Muscle of leg (tissue), 11 donors: ENCODE results near the gene FXYD3. TPM values are rescaled to one million over a fixed set of nuclear protein-coding genes. Genes with fewer than 3 reads are reported as not detected.

Source experiments
- DNase-seq: peaks from one replicate; pipeline ENCODE4 v3.0.0; 2013
- H3K27ac ChIP-seq: one replicate; pipeline ENCODE4 v1.5.1; 2013; ENCODE audit warnings: mild to moderate bottlenecking, low read length, control low read depth
- H3K27me3 ChIP-seq: one replicate; pipeline ENCODE4 v1.6.1; 2013; ENCODE audit warnings: low read length; ENCODE audit not compliant: control insufficient read depth, insufficient read depth
- H3K36me3 ChIP-seq: one replicate; pipeline ENCODE4 v1.6.1; 2013; ENCODE audit warnings: low read length; ENCODE audit not compliant: control insufficient read depth, insufficient read depth
- H3K4me1 ChIP-seq: one replicate; pipeline ENCODE4 v1.6.1; 2013; ENCODE audit warnings: low read length; ENCODE audit not compliant: control insufficient read depth, insufficient read depth
- H3K4me3 ChIP-seq: one replicate; pipeline ENCODE4 v1.5.1; 2013; ENCODE audit warnings: low read length, control low read depth
- H3K9me3 ChIP-seq: replicated peaks from 2 replicates; pipeline ENCODE4 v1.6.1; 2013; ENCODE audit warnings: low read depth, low read length; ENCODE audit not compliant: control insufficient read depth
- WGBS: methylation state at CpG from one replicate; pipeline ENCODE4 v1.1.5; 2013; ENCODE audit warnings: missing lambda C conversion rate; ENCODE audit not compliant: insufficient coverage; 5-methylcytosine and 5-hydroxymethylcytosine counted together
- polyA plus RNA-seq, 8 donors: library from polyadenylated mRNA; unstranded; fragments of 120-200 nt; gene quantifications; one replicate each; pipeline versions ENCODE4 v1.2.1 to v1.2.3, GENCODE V29; 2013; ENCODE audit warnings: inconsistent platforms in 1 of 8, low replicate concordance in 1 of 8; ENCODE audit not compliant: insufficient read length in 8 of 8, insufficient read depth in 1 of 8
- total RNA-seq: library from RNA; stranded (reverse); fragments of 120-200 nt; gene quantifications from one replicate; pipeline ENCODE4 v1.2.4, GENCODE V29; 2013

The FXYD3 gene
- total and polyA plus RNA-seq, 9 donors = 0.31 to 9.3 (median 0.62) TPM; not detected in 1

GRCh38 chr19:35141837-35142605 is 26.4 kb downstream of the FXYD3 start:
- no peak overlapping the region for H3K27ac ChIP-seq
- peak; percentile 39 for DNase-seq
- H3K9me3 ChIP-seq = no peaks in the 10 kb centered on the region
- H3K36me3 ChIP-seq = peaks cover 5% of the 10 kb centered on the region
- peaks cover 29% of the 10 kb centered on the region for H3K27me3 ChIP-seq
- H3K4me1 ChIP-seq = peaks cover 55% of the 10 kb centered on the region
- 0% methylated on average over 2 of the region's 21 CpGs for WGBS
- no peak overlapping the region for H3K4me3 ChIP-seq

DNA sequence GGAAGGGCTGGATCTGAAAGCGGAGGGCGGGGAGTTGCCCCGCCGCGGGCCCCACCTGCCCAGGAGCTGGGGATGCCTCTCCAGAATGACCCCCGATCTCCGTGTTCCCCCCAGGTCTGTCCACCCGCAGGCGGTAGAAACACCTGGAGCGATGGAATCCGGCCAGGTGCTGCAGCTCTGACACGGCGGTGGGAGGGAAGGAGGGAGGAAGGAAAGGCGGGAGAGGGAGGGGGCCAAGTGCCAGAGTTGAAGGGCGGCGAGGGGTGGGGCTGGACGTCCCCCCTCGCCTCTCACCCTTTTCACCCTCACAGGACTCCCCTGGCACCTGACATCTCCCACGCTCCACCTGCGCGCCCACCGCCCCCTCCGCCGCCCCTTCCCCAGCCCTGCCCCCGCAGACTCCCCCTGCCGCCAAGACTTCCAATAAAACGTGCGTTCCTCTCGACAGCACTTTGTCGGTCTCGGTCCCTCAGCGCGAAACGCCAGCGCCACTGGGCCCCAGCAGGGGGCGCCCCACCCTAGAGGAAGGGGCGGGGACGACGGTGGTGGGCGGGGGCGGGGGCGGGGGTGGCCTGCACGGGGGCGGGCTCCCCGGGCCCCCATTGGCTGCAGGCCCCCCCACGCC is 27.1 kb downstream of the FXYD3 start:
- Histone ChIP-seq H3K4me3 (no peak overlapping the region), H3K27ac (no peak overlapping the region), H3K36me3 (peaks cover 5% of the 10 kb centered on the region), H3K27me3 (peaks cover 29% of the 10 kb centered on the region), H3K9me3 (no peaks in the 10 kb centered on the region), H3K4me1 (peaks cover 51% of the 10 kb centered on the region)
- DNase-seq = peak; percentile 55
- WGBS = 0% methylated on average over 9 of the region's 46 CpGs

DNA sequence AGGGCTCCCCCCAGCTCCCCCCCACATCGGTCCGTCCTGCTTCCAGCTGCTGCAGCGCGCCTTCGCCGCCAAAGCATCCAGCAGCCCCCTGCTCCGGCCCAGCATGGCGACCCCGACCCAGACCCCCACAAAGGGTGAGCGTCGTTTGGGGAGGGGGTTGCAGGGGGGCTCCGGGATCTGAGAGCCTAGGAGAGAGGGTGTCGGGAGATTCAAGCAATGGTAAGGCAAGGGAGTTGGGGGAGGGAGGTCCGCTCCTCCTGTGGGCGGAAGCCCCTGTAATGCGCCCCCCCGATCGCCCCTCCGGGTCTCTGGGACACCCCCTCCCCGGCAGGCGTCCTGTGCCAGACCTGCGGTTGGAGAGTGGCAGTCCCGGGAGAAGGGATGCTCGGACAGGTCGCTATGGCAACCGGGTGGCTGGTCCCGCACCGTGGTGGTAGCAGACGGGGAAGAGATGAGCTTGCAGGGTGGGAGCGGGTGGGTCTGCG is 27.6 kb downstream of the FXYD3 start, which contains the start of gene FXYD7:
Gene FXYD7, plus strand, starts transcription at position 25 of the 485 bp plus-strand sequence. Its CDS starts 79 bp downstream, at position 104.
- H3K4me3 ChIP-seq = no peak within 1 kb of the TSS
- DNase-seq = peak; percentile 25

GRCh38 chr19:35143818-35144217 is 28.2 kb downstream of the FXYD3 start:
- no peak for DNase-seq
- WGBS = 39% methylated on average over 3 of the region's 3 CpGs
- peaks cover 29% of the 10 kb centered on the region for H3K27me3 ChIP-seq
- peaks cover 43% of the 10 kb centered on the region for H3K4me1 ChIP-seq
- no peak overlapping the region for H3K27ac ChIP-seq
- no peak overlapping the region for H3K4me3 ChIP-seq
- H3K9me3 ChIP-seq = no peaks in the 10 kb centered on the region
- peaks cover 5% of the 10 kb centered on the region for H3K36me3 ChIP-seq

More for the DNA sequence above, 27.6 kb downstream of the FXYD3 start, which contains the start of gene FXYD7:
- peaks cover 29% of the 10 kb centered on the region for H3K27me3 ChIP-seq
- H3K27ac ChIP-seq = no peak within 1 kb of the TSS
- WGBS = 7% methylated on average over 16 of the region's 31 CpGs
- peaks cover 45% of the 10 kb centered on the region for H3K4me1 ChIP-seq
- no peaks in the 10 kb centered on the region for H3K9me3 ChIP-seq
- H3K36me3 ChIP-seq = peaks cover 5% of the 10 kb centered on the region

DNA sequence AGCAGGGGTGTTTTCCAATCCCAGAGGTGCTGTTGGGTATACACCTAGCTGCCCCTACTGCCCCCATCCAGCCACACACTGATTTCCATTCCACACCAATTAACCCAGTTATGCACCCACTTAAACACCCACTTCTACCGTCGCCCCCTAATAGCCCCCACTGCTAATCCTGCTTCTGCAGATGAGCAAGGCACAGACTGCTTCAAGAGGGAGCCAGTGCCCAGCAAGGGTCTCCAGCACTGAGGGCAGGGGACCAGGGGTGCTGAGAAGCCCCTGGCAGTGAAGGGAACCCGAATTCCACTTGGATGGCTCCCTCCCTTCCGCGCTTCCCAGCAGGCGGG is 28.6 kb downstream of the FXYD3 start:
- 19% methylated on average over 2 of the region's 6 CpGs for WGBS
- Histone ChIP-seq H3K4me1 (peaks cover 42% of the 10 kb centered on the region), H3K9me3 (no peaks in the 10 kb centered on the region), H3K27me3 (peaks cover 29% of the 10 kb centered on the region), H3K27ac (no peak overlapping the region), H3K4me3 (no peak overlapping the region), H3K36me3 (peaks cover 5% of the 10 kb centered on the region)
- DNase-seq = no peak

- Histone ChIP-seq H3K9me3 (no peaks in the 10 kb centered on the region), H3K4me1 (peaks cover 36% of the 10 kb centered on the region), H3K36me3 (peaks cover 5% of the 10 kb centered on the region), H3K4me3 (no peak overlapping the region), H3K27ac (no peak overlapping the region), H3K27me3 (peaks cover 29% of the 10 kb centered on the region)
- WGBS = 17% methylated on average over 2 of the region's 15 CpGs
- DNase-seq = peak; percentile 35
Measured at GRCh38 chr19:35144600-35145436, 29.2 kb downstream of the FXYD3 start.

DNA sequence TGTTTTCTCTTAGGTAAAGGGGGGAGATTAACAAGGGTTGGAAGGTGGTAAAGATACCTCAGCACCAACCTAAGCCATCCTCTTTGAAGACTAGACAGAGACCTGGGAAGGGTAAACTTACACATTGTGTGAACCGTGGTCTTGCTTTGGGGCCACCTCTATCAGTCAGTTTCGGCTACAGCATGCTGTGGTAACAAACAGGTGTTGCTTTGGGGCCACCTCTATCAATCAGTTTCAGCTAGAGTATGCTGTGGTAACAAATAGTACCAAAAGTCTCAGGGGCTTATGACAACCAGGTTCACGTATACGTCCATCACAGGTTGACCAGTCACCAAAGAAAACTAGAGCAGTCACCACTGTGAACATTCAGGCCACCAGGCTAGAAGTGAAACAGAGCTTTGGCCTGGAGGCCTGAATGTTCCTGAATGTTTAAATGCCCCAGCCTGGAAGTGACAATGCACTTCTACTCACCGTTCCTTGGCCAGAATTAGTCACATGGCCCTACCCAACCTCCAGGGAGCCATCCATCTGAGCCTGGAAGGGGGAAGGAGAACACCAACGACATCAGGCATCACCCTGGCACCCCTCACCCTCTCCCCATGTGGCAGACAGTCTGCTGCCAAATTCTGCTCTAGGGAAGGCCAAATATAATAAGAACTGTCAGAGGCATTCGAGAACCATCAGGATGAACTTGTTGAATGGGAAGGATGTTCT is 31.3 kb downstream of the FXYD3 start:
- Histone ChIP-seq H3K27me3 (peaks cover 38% of the 10 kb centered on the region), H3K36me3 (no peaks in the 10 kb centered on the region), H3K4me1 (peaks cover 19% of the 10 kb centered on the region), H3K9me3 (no peaks in the 10 kb centered on the region), H3K4me3 (no peak overlapping the region), H3K27ac (no peak overlapping the region)
- DNase-seq = no peak
- 81% methylated on average over 4 of the region's 7 CpGs for WGBS

DNA sequence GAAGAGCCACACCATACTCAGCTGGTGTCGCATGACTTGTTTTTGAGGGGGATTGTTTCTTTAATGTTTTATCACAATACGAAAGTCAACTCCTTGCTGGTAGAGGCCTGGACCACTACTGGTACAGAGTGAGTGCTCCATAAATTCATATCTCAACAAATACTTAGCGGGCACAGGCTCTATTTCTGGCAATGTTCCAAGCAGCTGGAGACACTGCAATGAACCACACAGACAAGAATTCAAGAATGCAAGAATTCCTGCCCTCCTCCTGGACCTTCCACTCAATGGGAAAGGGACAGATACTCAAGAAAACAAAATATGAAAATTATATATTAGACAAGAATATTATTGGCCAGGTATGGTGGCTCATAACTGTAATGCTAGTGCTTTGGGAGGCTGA is 33.8 kb downstream of the FXYD3 start:
- Histone ChIP-seq H3K27ac (no peak overlapping the region), H3K4me1 (peaks cover 10% of the 10 kb centered on the region), H3K9me3 (no peaks in the 10 kb centered on the region), H3K36me3 (no peaks in the 10 kb centered on the region), H3K4me3 (no peak overlapping the region), H3K27me3 (peaks cover 38% of the 10 kb centered on the region)
- 38% methylated on average over 1 of the region's 3 CpGs for WGBS
- no peak for DNase-seq

DNA sequence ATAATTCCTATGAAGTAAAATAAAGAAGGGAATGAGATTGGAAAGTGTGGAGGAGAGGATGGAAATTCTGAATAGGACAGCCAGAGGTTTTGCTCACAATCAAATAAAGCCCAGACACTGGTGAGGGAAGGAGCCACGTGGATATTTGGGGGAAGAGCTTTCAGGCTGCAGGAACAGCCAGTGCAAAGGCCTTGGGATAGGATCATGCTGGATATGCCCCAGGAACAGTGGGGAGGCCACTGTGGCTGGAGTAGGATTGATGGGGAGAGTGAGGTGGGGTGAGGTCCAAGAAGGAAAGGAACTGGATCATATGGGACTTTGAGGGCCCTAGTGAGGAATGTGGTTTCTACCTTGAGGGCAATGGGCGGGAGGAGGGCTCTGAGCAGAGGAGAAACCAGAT is 34.8 kb downstream of the FXYD3 start:
- H3K9me3 ChIP-seq = no peaks in the 10 kb centered on the region
- DNase-seq = no peak
- no peak overlapping the region for H3K27ac ChIP-seq
- H3K4me1 ChIP-seq = peaks cover 17% of the 10 kb centered on the region
- no peaks in the 10 kb centered on the region for H3K36me3 ChIP-seq
- no peak overlapping the region for H3K4me3 ChIP-seq
- 65% methylated on average over 2 of the region's 2 CpGs for WGBS
- peaks cover 41% of the 10 kb centered on the region for H3K27me3 ChIP-seq
